Thyroid gland (tissue), 4 donors: Measurements from ENCODE around the gene CACNA1E. TPM values are rescaled to one million over a fixed set of nuclear protein-coding genes. Genes with fewer than 3 reads are reported as not detected.

ENCODE experiments used
- DNase-seq, 2 donors: peaks; one replicate each; pipeline ENCODE4 v3.0.0-alpha.2; 2019
- H3K27ac ChIP-seq, 3 donors: fragments of 200-600 bp; sonication (generic); 1 replicate in 2 of 3; 2 replicates in 1 of 3; pipeline ENCODE4 v1.5.1; 2016 to 2019; ENCODE audit warnings: mild to moderate bottlenecking in 1 of 3, moderate library complexity in 1 of 3
- H3K27me3 ChIP-seq: fragments of 200-600 bp; sonication (generic); one replicate; pipeline ENCODE4 v1.5.1; 2019
- H3K36me3 ChIP-seq, 2 donors: fragments of 200-600 bp; sonication (generic); one replicate each; pipeline ENCODE4 v1.5.1; 2016 to 2019
- H3K4me1 ChIP-seq, 2 donors: fragments of 200-600 bp; sonication (generic); one replicate each; pipeline ENCODE4 v1.5.1; 2017 to 2019
- H3K4me3 ChIP-seq, 3 donors: fragments of 200-600 bp; sonication (generic); replicated peaks in 1 of 3; 1 replicate in 2 of 3; 2 replicates in 1 of 3; pipeline ENCODE4 v1.5.1; 2016; ENCODE audit warnings: mild to moderate bottlenecking in 1 of 3
- H3K9me3 ChIP-seq: fragments of 200-600 bp; sonication (generic); one replicate; pipeline ENCODE4 v1.5.1; 2017
- POLR2A ChIP-seq, 2 donors: fragments of 450-650 bp; IDR thresholded peaks; one replicate each; pipeline ENCODE4 v1.6.1; 2017; ENCODE audit warnings: antibody characterized with exemption in 2 of 2, mild to moderate bottlenecking in 2 of 2, moderate library complexity in 1 of 2
- WGBS, 2 donors: methylation state at CpG; one replicate each; pipeline ENCODE4 v1.1.5; 2017; 5-methylcytosine and 5-hydroxymethylcytosine counted together
- intact Hi-C: fragments of 100-400 bp; cut with DNase I; formaldehyde crosslinking; loops from one replicate; pipeline ENCODE4 v1.15.1; 2023
- total RNA-seq, 4 donors: library from RNA; depleted of rRNA; stranded (reverse); fragments of >200 nt; gene quantifications; one replicate each; pipeline ENCODE4 v1.2.3, GENCODE V29; 2016
- TF ChIP-seq, protein P1 (sequence below), 6 experiments: fragments of 200-600 bp in 3 of 6; fragments of 450-650 bp in 3 of 6; sonication (generic) in 3 of 6; IDR thresholded peaks; one replicate each; pipeline ENCODE4 v1.5.1; 2016 to 2019; ENCODE audit warnings: antibody characterized with exemption in 6 of 6, mild to moderate bottlenecking in 2 of 6, inconsistent platforms in 1 of 6, moderate library complexity in 1 of 6

CACNA1E gene
- total RNA-seq, 4 donors from 2014 or later: under 0.01 to 0.46 (median 0.15) TPM

DNA sequence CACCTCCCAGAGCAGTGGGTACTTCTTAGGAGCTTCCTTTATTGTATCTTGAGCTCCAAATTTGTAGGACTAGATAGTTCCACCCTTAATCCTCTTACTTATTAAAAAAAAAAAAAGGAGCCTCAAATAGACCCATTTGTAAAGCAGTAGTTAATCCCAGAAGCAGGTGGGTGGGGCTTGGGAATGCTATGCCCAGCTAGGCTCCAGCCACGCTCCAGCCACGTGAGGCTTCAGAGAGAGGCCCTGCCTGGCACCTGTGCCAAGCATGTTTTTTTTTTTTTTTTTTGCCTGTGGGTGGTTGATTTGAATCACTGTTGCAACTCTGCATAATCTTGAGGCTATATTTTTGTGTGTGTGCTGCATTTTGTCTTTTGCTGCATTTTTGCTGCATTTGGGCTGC, 7.0 kb downstream of the CACNA1E start:
- no peaks in the 10 kb centered on the region for H3K36me3 ChIP-seq
- H3K9me3 ChIP-seq: no peaks in the 10 kb centered on the region
- no peak for TF ChIP-seq POLR2A (IDR thresholded peaks at IDR 0.05)
- TF ChIP-seq, protein P1, sequence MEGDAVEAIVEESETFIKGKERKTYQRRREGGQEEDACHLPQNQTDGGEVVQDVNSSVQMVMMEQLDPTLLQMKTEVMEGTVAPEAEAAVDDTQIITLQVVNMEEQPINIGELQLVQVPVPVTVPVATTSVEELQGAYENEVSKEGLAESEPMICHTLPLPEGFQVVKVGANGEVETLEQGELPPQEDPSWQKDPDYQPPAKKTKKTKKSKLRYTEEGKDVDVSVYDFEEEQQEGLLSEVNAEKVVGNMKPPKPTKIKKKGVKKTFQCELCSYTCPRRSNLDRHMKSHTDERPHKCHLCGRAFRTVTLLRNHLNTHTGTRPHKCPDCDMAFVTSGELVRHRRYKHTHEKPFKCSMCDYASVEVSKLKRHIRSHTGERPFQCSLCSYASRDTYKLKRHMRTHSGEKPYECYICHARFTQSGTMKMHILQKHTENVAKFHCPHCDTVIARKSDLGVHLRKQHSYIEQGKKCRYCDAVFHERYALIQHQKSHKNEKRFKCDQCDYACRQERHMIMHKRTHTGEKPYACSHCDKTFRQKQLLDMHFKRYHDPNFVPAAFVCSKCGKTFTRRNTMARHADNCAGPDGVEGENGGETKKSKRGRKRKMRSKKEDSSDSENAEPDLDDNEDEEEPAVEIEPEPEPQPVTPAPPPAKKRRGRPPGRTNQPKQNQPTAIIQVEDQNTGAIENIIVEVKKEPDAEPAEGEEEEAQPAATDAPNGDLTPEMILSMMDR (IDR thresholded peaks at IDR 0.05): no peak
- H3K4me3 ChIP-seq: no peak overlapping the region
- 33 to 40% methylated on average over 2 of the region's 2 CpGs for WGBS, 2 donors
- intact Hi-C loops: no loop called here
- H3K4me1 ChIP-seq: peaks cover 4 to 6% of the 10 kb centered on the region in 2 donors
- H3K27ac ChIP-seq: no peak overlapping the region
- peak in 1 of 2 donors; percentile 15 for DNase-seq
- H3K27me3 ChIP-seq: no peaks in the 10 kb centered on the region

DNA sequence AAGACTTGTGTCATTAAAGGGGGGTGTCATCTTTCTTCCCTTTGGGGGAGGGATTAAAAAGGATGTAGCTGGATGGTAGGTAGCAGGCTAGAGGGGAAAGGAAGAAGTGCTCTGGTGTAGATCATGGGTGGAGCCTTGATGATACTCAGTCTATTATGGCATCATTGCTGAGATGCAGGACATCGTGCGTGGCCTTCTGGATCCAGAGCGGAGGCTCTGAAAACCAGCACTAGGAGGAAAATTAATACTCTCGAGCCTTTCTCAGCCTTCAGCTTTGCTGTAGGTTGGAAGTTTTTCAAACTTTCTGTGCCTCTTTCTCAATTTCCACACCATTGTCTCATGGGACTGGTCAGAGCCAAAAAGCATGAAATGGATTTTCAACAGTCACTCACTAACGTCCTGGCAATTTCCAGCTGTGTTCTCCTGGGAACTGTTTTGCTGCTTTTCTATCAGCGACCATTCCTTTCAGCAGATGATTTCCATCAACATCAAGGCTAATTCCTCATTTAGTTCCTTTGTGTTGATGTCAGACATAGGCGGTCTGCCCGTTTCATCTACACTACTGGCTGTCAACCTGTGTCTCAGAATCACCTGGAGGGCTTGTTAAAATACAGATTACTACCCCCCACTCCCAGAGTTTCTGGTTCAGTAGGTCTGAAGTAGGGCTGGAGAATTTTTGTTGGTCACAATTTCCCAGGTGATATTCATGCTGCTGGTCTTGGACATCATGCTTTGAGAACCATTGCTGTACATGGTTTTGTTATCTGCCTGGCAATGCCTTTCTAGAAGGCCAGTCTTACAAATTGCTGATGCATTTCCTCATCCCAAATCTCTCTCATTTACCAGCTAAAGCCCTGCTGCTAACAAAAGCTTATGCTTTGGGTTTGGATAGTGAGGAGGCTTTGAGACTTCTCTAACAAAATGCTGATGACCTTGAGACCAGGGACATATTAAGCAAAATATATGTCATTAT, 7.7 kb downstream of the CACNA1E start:
- intact Hi-C loops: no loop called here
- no peak for DNase-seq
- TF ChIP-seq, protein P1 (IDR thresholded peaks at IDR 0.05): no peak
- TF ChIP-seq POLR2A (IDR thresholded peaks at IDR 0.05): no peak
- 56% methylated on average over 8 of the region's 8 CpGs for WGBS, 2 donors
- Histone ChIP-seq H3K9me3 (no peaks in the 10 kb centered on the region), H3K27me3 (no peaks in the 10 kb centered on the region), H3K36me3 (no peaks in the 10 kb centered on the region), H3K27ac (no peak overlapping the region), H3K4me3 (no peak overlapping the region), H3K4me1 (peaks cover under 1% of the 10 kb centered on the region in 2 donors)

DNA sequence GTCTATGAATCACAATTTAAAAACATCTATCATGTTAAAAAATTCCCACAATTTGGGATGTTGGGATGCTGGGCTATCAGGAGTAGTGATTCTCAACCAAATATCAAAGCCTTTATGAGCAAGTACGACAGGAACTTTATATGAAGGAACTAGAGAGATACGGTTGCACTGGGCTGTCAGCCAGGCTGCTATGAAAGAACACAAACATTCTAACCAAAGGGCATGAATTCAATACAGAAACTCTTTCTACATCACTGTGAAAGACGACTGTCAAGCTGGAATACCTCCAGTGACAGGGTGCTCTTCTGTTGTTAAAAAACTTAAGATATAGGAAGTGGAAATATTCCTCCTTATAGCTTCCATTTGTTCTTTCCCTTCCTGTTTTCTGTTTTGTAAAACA, 9.8 kb downstream of the CACNA1E start:
- Histone ChIP-seq H3K4me3 (no peak overlapping the region), H3K4me1 (no peaks in the 10 kb centered on the region), H3K36me3 (no peaks in the 10 kb centered on the region), H3K9me3 (no peaks in the 10 kb centered on the region), H3K27ac (no peak overlapping the region), H3K27me3 (no peaks in the 10 kb centered on the region)
- DNase-seq: no peak
- TF ChIP-seq, protein P1 (IDR thresholded peaks at IDR 0.05): no peak
- no peak for TF ChIP-seq POLR2A (IDR thresholded peaks at IDR 0.05)
- intact Hi-C loops: no loop called here
- WGBS, 2 donors: 41 to 59% methylated on average over 3 of the region's 3 CpGs

DNA sequence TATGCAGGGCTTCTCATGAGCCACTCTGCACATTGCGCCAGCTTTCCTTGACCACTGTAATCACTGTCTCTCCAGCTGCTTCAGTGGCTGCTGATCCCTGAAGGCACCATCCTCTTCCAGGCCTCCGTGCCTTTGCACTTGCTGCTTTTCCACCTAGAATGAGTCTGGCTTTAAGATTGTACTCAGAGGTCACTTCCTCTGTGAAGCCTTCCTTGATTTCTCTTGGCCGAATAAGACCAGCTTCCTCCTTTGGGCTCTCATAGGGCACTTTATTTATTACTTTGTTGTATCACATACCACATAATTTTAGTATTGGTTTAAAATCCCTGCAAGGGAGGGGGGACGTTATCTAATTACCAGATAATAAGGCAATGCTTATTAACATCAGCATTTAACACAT, 10.6 kb downstream of the CACNA1E start:
- no peaks in the 10 kb centered on the region for H3K4me1 ChIP-seq
- intact Hi-C loops: no loop called here
- no peaks in the 10 kb centered on the region for H3K9me3 ChIP-seq
- TF ChIP-seq, protein P1 (IDR thresholded peaks at IDR 0.05): no peak
- WGBS, 2 donors: 80 to 81% methylated on average over 4 of the region's 4 CpGs
- H3K4me3 ChIP-seq: no peak overlapping the region
- H3K36me3 ChIP-seq: no peaks in the 10 kb centered on the region
- no peak overlapping the region for H3K27ac ChIP-seq
- H3K27me3 ChIP-seq: no peaks in the 10 kb centered on the region
- no peak for DNase-seq

DNA sequence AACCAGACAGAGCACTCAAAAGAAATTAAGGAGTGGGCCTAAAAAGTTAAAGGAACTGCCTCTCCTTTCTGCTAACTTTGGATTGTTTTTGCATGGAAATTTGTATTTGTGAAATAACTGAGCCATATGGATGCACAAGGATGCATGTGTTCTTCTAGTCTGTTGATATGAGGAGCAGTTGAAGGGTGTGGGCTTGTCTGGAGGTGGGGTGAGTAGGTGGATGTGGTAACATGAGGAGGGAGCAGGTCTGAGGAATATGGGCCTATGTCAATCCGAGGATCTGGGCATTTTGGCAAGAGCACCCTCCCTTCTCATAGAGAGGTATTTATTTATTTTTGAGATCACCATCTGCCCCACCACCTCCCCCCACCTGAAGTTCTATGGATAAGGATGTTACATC, 13.4 kb downstream of the CACNA1E start:
- intact Hi-C loops: no loop called here
- no peak overlapping the region for H3K27ac ChIP-seq
- no peaks in the 10 kb centered on the region for H3K4me1 ChIP-seq
- TF ChIP-seq POLR2A (IDR thresholded peaks at IDR 0.05): no peak
- TF ChIP-seq, protein P1 (IDR thresholded peaks at IDR 0.05): no peak
- H3K9me3 ChIP-seq: no peaks in the 10 kb centered on the region
- DNase-seq: no peak
- H3K36me3 ChIP-seq: no peaks in the 10 kb centered on the region
- H3K27me3 ChIP-seq: no peaks in the 10 kb centered on the region
- no peak overlapping the region for H3K4me3 ChIP-seq
- 48 to 67% methylated on average over 1 of the region's 1 CpG for WGBS, 2 donors
